ENCODE measurements around the gene VASH1.

- TF ChIP-seq CTCF (IDR thresholded peaks at IDR 0.05; ENCODE audit: insufficient read depth, low read depth, low read length) (no peak), EZH2 (IDR thresholded peaks at IDR 0.05; ENCODE audit: insufficient read depth, low read length) (no peak)
These were observed 48.1 kb upstream of the VASH1 start for GRCh38 chr14:76713121-76713520.
